HEK293T (cell line): ENCODE measurements around the gene PDE6B.

Experiments
- FOXA1 ChIP-seq: fragments of 450-650 bp; IDR thresholded peaks from 2 replicates; pipeline ENCODE4 v1.6.1; 2016; ENCODE audit warnings: mild to moderate bottlenecking
- FOXM1 ChIP-seq: fragments of 450-650 bp; IDR thresholded peaks from 2 replicates; pipeline ENCODE4 v1.6.1; 2017; ENCODE audit warnings: mild to moderate bottlenecking, borderline replicate concordance
- SUZ12 ChIP-seq: fragments of 450-650 bp; IDR thresholded peaks from 2 replicates; pipeline ENCODE4 v1.6.1; 2016; ENCODE audit warnings: mild to moderate bottlenecking

GRCh38 chr4:706834-707598 lies 81.6 kb downstream of the PDE6B start:
- TF ChIP-seq FOXA1 = no peak
- no peak for TF ChIP-seq FOXM1
- TF ChIP-seq SUZ12 = no peak
